ENCODE results near the gene FFAR4.
"Not testable (repeated sequence)": the region's sequence is repeated elsewhere in the genome, so short reads cannot be mapped to it uniquely, and the experiment has no call there.

The FFAR4 gene

GRCh38 chr10:93566435-93567276 is at the start of gene FFAR4:
Gene FFAR4, plus strand, starts transcription at chr10:93566665. Its CDS starts 56 bp downstream, at chr10:93566721.
- peak within 1 kb of the TSS; percentile 11 for H3K4me3 ChIP-seq (ENCODE audit: low read depth, low read length)
- no peak for DNase-seq (ENCODE audit: low read depth)

- H3K4me3 ChIP-seq (ENCODE audit: low read depth, low read length) = no peak overlapping the region
- DNase-seq (ENCODE audit: low read depth) = no peak
These were observed 47.9 kb upstream of the FFAR4 start for GRCh38 chr10:93518531-93518930.

GRCh38 chr10:93535293-93535692 is 31.2 kb upstream of the FFAR4 start:
- DNase-seq (ENCODE audit: low read depth) = no peak
- no peak overlapping the region for H3K4me3 ChIP-seq (ENCODE audit: low read depth, low read length)

- not testable (repeated sequence) for H3K4me3 ChIP-seq (ENCODE audit: low read depth, low read length); DNase-seq (ENCODE audit: low read depth)
These were observed 25.6 kb upstream of the FFAR4 start for GRCh38 chr10:93540871-93541270.

- DNase-seq (ENCODE audit: low read depth) = no peak
- H3K4me3 ChIP-seq (ENCODE audit: low read depth, low read length) = peak overlapping the region; percentile 15
These were observed 24.8 kb upstream of the FFAR4 start for GRCh38 chr10:93541402-93542357.

GRCh38 chr10:93542358-93542791 is 24.1 kb upstream of the FFAR4 start:
- peak overlapping the region; percentile 15 for H3K4me3 ChIP-seq (ENCODE audit: low read depth, low read length)
- no peak for DNase-seq (ENCODE audit: low read depth)

GRCh38 chr10:93546995-93547394 is 19.5 kb upstream of the FFAR4 start:
- DNase-seq (ENCODE audit: low read depth); H3K4me3 ChIP-seq (ENCODE audit: low read depth, low read length): not testable (repeated sequence)

GRCh38 chr10:93547522-93547921 is 18.9 kb upstream of the FFAR4 start:
- no peak overlapping the region for H3K4me3 ChIP-seq (ENCODE audit: low read depth, low read length)
- no peak for DNase-seq (ENCODE audit: low read depth)

- no peak overlapping the region for H3K4me3 ChIP-seq (ENCODE audit: low read depth, low read length)
- DNase-seq (ENCODE audit: low read depth) = no peak
These were observed 17.9 kb upstream of the FFAR4 start for GRCh38 chr10:93548376-93549071.

- no peak overlapping the region for H3K4me3 ChIP-seq (ENCODE audit: low read depth, low read length)
- no peak for DNase-seq (ENCODE audit: low read depth)
These were observed 15.9 kb upstream of the FFAR4 start for GRCh38 chr10:93550606-93551005.

GRCh38 chr10:93552780-93553179 is 13.7 kb upstream of the FFAR4 start:
- H3K4me3 ChIP-seq (ENCODE audit: low read depth, low read length) = no peak overlapping the region
- no peak for DNase-seq (ENCODE audit: low read depth)

- no peak overlapping the region for H3K4me3 ChIP-seq (ENCODE audit: low read depth, low read length)
- DNase-seq (ENCODE audit: low read depth) = peak; percentile 18
These were observed 12.8 kb upstream of the FFAR4 start for GRCh38 chr10:93553482-93554315.

- H3K4me3 ChIP-seq (ENCODE audit: low read depth, low read length) = no peak overlapping the region
- no peak for DNase-seq (ENCODE audit: low read depth)
These were observed 12.2 kb upstream of the FFAR4 start for GRCh38 chr10:93554316-93554663.

- DNase-seq (ENCODE audit: low read depth) = no peak
- no peak overlapping the region for H3K4me3 ChIP-seq (ENCODE audit: low read depth, low read length)
These were observed 11.6 kb upstream of the FFAR4 start for GRCh38 chr10:93554760-93555432.

- H3K4me3 ChIP-seq (ENCODE audit: low read depth, low read length) = no peak overlapping the region
- no peak for DNase-seq (ENCODE audit: low read depth)
These were observed 7.0 kb upstream of the FFAR4 start for GRCh38 chr10:93559490-93559889.

GRCh38 chr10:93560541-93560940 is 5.9 kb upstream of the FFAR4 start:
- DNase-seq (ENCODE audit: low read depth) = no peak
- H3K4me3 ChIP-seq (ENCODE audit: low read depth, low read length) = no peak overlapping the region

GRCh38 chr10:93565446-93565845 is 1.0 kb upstream of the FFAR4 start:
- no peak overlapping the region for H3K4me3 ChIP-seq (ENCODE audit: low read depth, low read length)
- DNase-seq (ENCODE audit: low read depth) = no peak
